Measurements from ENCODE around the gene PROK1.

PROK1 gene

GRCh38 chr1:110490791-110491451 is 40.0 kb downstream of the PROK1 start:
- DNase-seq, result no peak

GRCh38 chr1:110492573-110492972 is 41.6 kb downstream of the PROK1 start:
- DNase-seq, result no peak

GRCh38 chr1:110493059-110493699 is 42.2 kb downstream of the PROK1 start:
- no peak for DNase-seq

- no peak for DNase-seq
Measured at GRCh38 chr1:110494036-110494435, 43.1 kb downstream of the PROK1 start.

GRCh38 chr1:110494522-110495406 is 43.8 kb downstream of the PROK1 start:
- no peak for DNase-seq

- no peak for DNase-seq
Measured at GRCh38 chr1:110495926-110496600, 45.1 kb downstream of the PROK1 start.

GRCh38 chr1:110498270-110498669 is 47.3 kb downstream of the PROK1 start:
- DNase-seq, result no peak

GRCh38 chr1:110501488-110502132 is 50.7 kb downstream of the PROK1 start:
- DNase-seq, result no peak

GRCh38 chr1:110502402-110503151 is 51.6 kb downstream of the PROK1 start:
- DNase-seq, result no peak

GRCh38 chr1:110503471-110503870 is 52.5 kb downstream of the PROK1 start:
- no peak for DNase-seq

- DNase-seq, result no peak
Measured at GRCh38 chr1:110504226-110504625, 53.3 kb downstream of the PROK1 start.

GRCh38 chr1:110505596-110505995 is 54.6 kb downstream of the PROK1 start:
- no peak for DNase-seq

GRCh38 chr1:110506541-110506940 is 55.6 kb downstream of the PROK1 start:
- DNase-seq, result no peak

All from activated gamma-delta T cell (primary cell).